ENCODE data around the gene ANO2.

DNA sequence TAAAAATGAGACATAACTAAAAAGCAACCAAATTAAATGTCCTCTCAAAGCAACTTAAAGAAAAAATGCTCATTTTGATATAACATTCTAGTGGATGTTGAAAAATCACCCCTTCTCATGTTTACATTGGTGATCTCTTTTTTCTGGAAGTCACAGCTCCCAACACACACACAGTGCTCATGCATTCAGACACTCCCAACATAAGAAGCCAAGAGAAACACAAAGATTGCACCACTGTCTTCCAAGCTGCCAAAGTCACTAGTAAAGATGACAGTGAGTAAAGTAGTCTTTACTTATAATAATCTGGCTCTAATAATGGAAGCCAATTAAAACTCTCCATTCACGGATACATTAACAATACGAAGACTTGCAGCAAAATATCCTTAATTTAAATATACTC lies 294.8 kb downstream of the ANO2 start:
- TF ChIP-seq CTCF (IDR thresholded peaks at IDR 0.05; ENCODE audit: low read depth, low read length) (no peak), POLR2A (IDR thresholded peaks at IDR 0.05; ENCODE audit: extremely low read depth, insufficient read length) (no peak), MYC (IDR thresholded peaks at IDR 0.05; ENCODE audit: low read depth, low read length) (no peak)

Measured in NB4 (cell line).